ENCODE data around the gene OAS3. TPM values are rescaled to one million over a fixed set of nuclear protein-coding genes. Genes with fewer than 3 reads are reported as not detected.

OAS3 gene
- total RNA-seq, 1 experiment from 2014 or later = 1.2 TPM

GRCh38 chr12:112973818-112974231, 35.6 kb downstream of the OAS3 start (continued):
- no peak for TF ChIP-seq ZNF219 (CRISPR knock-in tag; IDR thresholded peaks at IDR 0.05; ENCODE audit: borderline replicate concordance)
- no peak for TF ChIP-seq USF2 (CRISPR knock-in tag; IDR thresholded peaks at IDR 0.05)
- no peak for TF ChIP-seq CREB1 (CRISPR knock-in tag; IDR thresholded peaks at IDR 0.05)

- H3K4me3 Mint-ChIP-seq = no peak overlapping the region
- no peaks in the 10 kb centered on the region; the same call in 1 of the 2 replicates for H3K27me3 Mint-ChIP-seq (ENCODE audit: low read depth)
- ChIA-PET POLR2A (no interaction called here), CTCF (interaction anchor here (0.7 kb wide), 1 partner anchor 74 kb away, joined by 4 read pairs; no protein-coding TSS in a partner anchor)
- no peak overlapping the region for H3K27ac Mint-ChIP-seq
- no peak for DNase-seq (ENCODE audit: low spot score)
- TF ChIP-seq SMAD4 (CRISPR knock-in tag; IDR thresholded peaks at IDR 0.05) (no peak), ZNF532 (CRISPR knock-in tag; IDR thresholded peaks at IDR 0.05; ENCODE audit: borderline replicate concordance) (no peak), NFATC4 (CRISPR knock-in tag; IDR thresholded peaks at IDR 0.05) (no peak), NR1H2 (CRISPR knock-in tag; IDR thresholded peaks at IDR 0.05) (no peak), GRHL2 (CRISPR knock-in tag; IDR thresholded peaks at IDR 0.05; ENCODE audit: insufficient replicate concordance, severe bottlenecking) (no peak), SOX15 (CRISPR knock-in tag; IDR thresholded peaks at IDR 0.05) (no peak), AR (CRISPR knock-in tag; IDR thresholded peaks at IDR 0.05) (no peak), RORB (CRISPR knock-in tag; IDR thresholded peaks at IDR 0.05) (no peak), ARID4B (CRISPR knock-in tag; IDR thresholded peaks at IDR 0.05; ENCODE audit: borderline replicate concordance) (no peak), ZNF317 (CRISPR knock-in tag; IDR thresholded peaks at IDR 0.05; ENCODE audit: borderline replicate concordance, low read depth) (no peak), KAT7 (CRISPR knock-in tag; IDR thresholded peaks at IDR 0.05; ENCODE audit: borderline replicate concordance) (no peak), ZNF416 (CRISPR knock-in tag; IDR thresholded peaks at IDR 0.05) (no peak), ZNF121 (CRISPR knock-in tag; IDR thresholded peaks at IDR 0.05) (no peak)
- H3K4me1 Mint-ChIP-seq = no peaks in the 10 kb centered on the region
- no peaks in the 10 kb centered on the region for H3K36me3 Mint-ChIP-seq
- H3K9me3 Mint-ChIP-seq = no peaks in the 10 kb centered on the region
- ATAC-seq = no peak
Observed at GRCh38 chr12:112974904-112975303, 36.6 kb downstream of the OAS3 start.

All from WTC11 (cell line).